Psoas muscle (tissue), 8 donors: ENCODE results near the gene CHD5. TPM values are rescaled to one million over a fixed set of nuclear protein-coding genes. Genes with fewer than 3 reads are reported as not detected.
A peak's percentile ranks its signal among the peaks of the same experiment; 100 is the strongest.

Experiments used
- ATAC-seq, 4 donors: fragments of 200-7000 bp; cut with Tn5 transposase; one replicate each; pipeline ENCODE4 v1.9.1; 2020; ENCODE audit warnings: moderate library complexity in 3 of 4, mild to moderate bottlenecking in 2 of 4
- DNase-seq, 2 donors: peaks; one replicate each; pipeline ENCODE4 v3.0.0-alpha.2; 2020
- H3K27ac ChIP-seq: fragments of 200-600 bp; one replicate; pipeline ENCODE4 v1.8.0; 2022
- H3K27me3 ChIP-seq, 3 donors: fragments of 200-600 bp in 1 of 3; one replicate each; pipeline versions ENCODE4 v1.6.1 to v1.8.0; 2013 to 2022; ENCODE audit warnings: low read length in 2 of 3, mild to moderate bottlenecking in 2 of 3, moderate library complexity in 1 of 3; ENCODE audit not compliant: insufficient read depth in 3 of 3
- H3K36me3 ChIP-seq, 2 donors: fragments of 200-600 bp in 1 of 2; one replicate each; pipeline versions ENCODE4 v1.6.1 to v1.8.0; 2013 to 2022; ENCODE audit warnings: low read depth in 1 of 2, mild to moderate bottlenecking in 1 of 2, moderate library complexity in 1 of 2; ENCODE audit not compliant: insufficient read depth in 1 of 2
- H3K4me1 ChIP-seq: fragments of 200-600 bp; one replicate; pipeline ENCODE4 v1.8.0; 2022
- H3K4me3 ChIP-seq: fragments of 200-600 bp; one replicate; pipeline ENCODE4 v1.8.0; 2022; ENCODE audit warnings: mild to moderate bottlenecking
- H3K9me3 ChIP-seq: fragments of 200-600 bp; one replicate; pipeline ENCODE4 v1.8.0; 2022
- CTCF ChIP-seq: fragments of 200-600 bp; IDR thresholded peaks from one replicate; pipeline ENCODE4 v1.8.0; 2022; ENCODE audit warnings: antibody characterized with exemption
- WGBS, 3 donors: extraction: QIAGEN DNeasy Blood & Tissue Kit; methylation state at CpG; one replicate each; pipeline versions ENCODE4 v1.1.6 to v1.1.7; 2013; 5-methylcytosine and 5-hydroxymethylcytosine counted together
- intact Hi-C, 2 donors: fragments of 100-400 bp; cut with DNase I; formaldehyde crosslinking; loops; one replicate each; pipeline versions ENCODE4 v1.11.0 to v1.14.2; 2022
- polyA plus RNA-seq, 3 donors: library from polyadenylated mRNA; stranded (reverse); fragments of 200-250 nt; gene quantifications; one replicate each; pipeline ENCODE4 v1.2.3, GENCODE V29; 2013
- total RNA-seq, 4 donors: library from RNA; stranded (reverse); fragmentation: NEBNext Ultra II Directional in 2 of 4; extraction: Animal tissue kit (Norgen Biotek cat#: 25700) in 2 of 4; gene quantifications; one replicate each; pipeline versions ENCODE4 v1.2.1 to v1.2.4, GENCODE V29; 2021 to 2023
- donor health status: healthy with polysubstance abuse.
- donor health status: DM: no; HTN: no; CAD: no; lungs with moderate emphysema.
- donor health status: Bipolar disorder and iron deficiency.
- donor health status: healthy.
- donor health status: DM: yes; HTN: yes; CAD: no.
- donor health status: DM: no; HTN: no; CAD: no.
- donor health status: DM: no; HTN: no; CAD: no.
- donor health status: DM: yes; HTN: yes; CAD: no.

The CHD5 gene
- total and polyA plus RNA-seq, 7 donors: 0.03 to 0.38 (median 0.24) TPM; not detected in 2

GRCh38 chr1:6052543-6053205, 127.4 kb downstream of the CHD5 start:
- no peak overlapping the region for H3K27ac ChIP-seq
- no peaks in the 10 kb centered on the region for H3K9me3 ChIP-seq
- intact Hi-C loops: loop anchor here (2.0 to 5.0 kb wide), 3 partner anchors 190 to 290 kb away; partner anchors contain the start of gene HES3 (in 2 of the 2)
- no peaks in the 10 kb centered on the region for H3K4me1 ChIP-seq
- 5 to 7% (median 6%) methylated on average over 15 to 16 of the region's 16 CpGs for WGBS, 3 donors
- H3K4me3 ChIP-seq: no peak overlapping the region
- H3K36me3 ChIP-seq: no peaks in the 10 kb centered on the region
- no peak for ATAC-seq
- peak; percentile 49 to 68 for DNase-seq
- H3K27me3 ChIP-seq: peaks cover 0 to 2% (median 0%) of the 10 kb centered on the region in 3 donors
- peak; percentile 37 for TF ChIP-seq CTCF

Other genes starting within 250 kb of the CHD5 start
- gene NPHP4, start 187.9 kb downstream of the CHD5 start, total RNA-seq: 1 to 10 TPM; 1.6 to 2.8 (median 1.9) TPM
- gene NPHP4, start 187.9 kb downstream of the CHD5 start, polyA plus RNA-seq: 1 to 10 TPM; 1.3 to 2.1 (median 1.5) TPM
- gene KCNAB2, start 134.4 kb downstream of the CHD5 start, total RNA-seq: 1 to 10 TPM; 2.1 to 8.8 (median 3.6) TPM
- 1 to 10 TPM in 2 of 3 donors, under 1 TPM in 1; 0.86 to 1.7 (median 1.6) TPM for gene KCNAB2, start 134.4 kb downstream of the CHD5 start, polyA plus RNA-seq
- 100 to 1,000 TPM; 308 to 417 (median 333) TPM for gene RPL22, start 19.3 kb upstream of the CHD5 start, total RNA-seq
- gene RPL22, start 19.3 kb upstream of the CHD5 start, polyA plus RNA-seq: 100 to 1,000 TPM; 285 to 333 (median 291) TPM
- 10 to 100 TPM in 1 of 4 donors, 1 to 10 TPM in 3; 3.4 to 13.6 (median 4.6) TPM for gene RNF207, start 25.8 kb upstream of the CHD5 start, total RNA-seq
- 1 to 10 TPM; 2.5 to 5.1 (median 3.0) TPM for gene RNF207, start 25.8 kb upstream of the CHD5 start, polyA plus RNA-seq
- 100 to 1,000 TPM in 1 of 4 donors, 10 to 100 TPM in 3; 57.3 to 215 (median 68.3) TPM for gene ICMT, start 55.6 kb upstream of the CHD5 start, total RNA-seq
- gene ICMT, start 55.6 kb upstream of the CHD5 start, polyA plus RNA-seq: 100 to 1,000 TPM in 1 of 3 donors, 10 to 100 TPM in 2; 39.2 to 101 (median 47.2) TPM
- gene HES3, start 63.9 kb upstream of the CHD5 start, total RNA-seq: not detected
- not detected for gene HES3, start 63.9 kb upstream of the CHD5 start, polyA plus RNA-seq
- 1 to 10 TPM; 2.2 to 3.5 (median 2.9) TPM for gene GPR153, start 80.8 kb upstream of the CHD5 start, total RNA-seq
- 1 to 10 TPM in 1 of 3 donors, under 1 TPM in 2; 0.49 to 1.6 (median 0.75) TPM for gene GPR153, start 80.8 kb upstream of the CHD5 start, polyA plus RNA-seq
- gene ACOT7, start 213.4 kb upstream of the CHD5 start, total RNA-seq: 1 to 10 TPM; 3.5 to 4.9 (median 4.0) TPM
- 10 to 100 TPM in 1 of 3 donors, 1 to 10 TPM in 2; 2.3 to 12.4 (median 4.9) TPM for gene ACOT7, start 213.4 kb upstream of the CHD5 start, polyA plus RNA-seq
- under 1 TPM in 1 of 4 donors, not detected in 3; 0.06 TPM for gene HES2, start 239.6 kb upstream of the CHD5 start, total RNA-seq
- under 1 TPM in 1 of 3 donors, not detected in 2; 0.13 TPM for gene HES2, start 239.6 kb upstream of the CHD5 start, polyA plus RNA-seq
- not detected for gene ESPN, start 244.5 kb upstream of the CHD5 start, total RNA-seq
- under 1 TPM in 1 of 3 donors, not detected in 2; 0.12 TPM for gene ESPN, start 244.5 kb upstream of the CHD5 start, polyA plus RNA-seq